A673 (cell line): Measurements from ENCODE around the gene STX8. TPM values are rescaled to one million over a fixed set of nuclear protein-coding genes. Genes with fewer than 3 reads are reported as not detected.

Experiments
- BruUV-seq: library from RNA; stranded (reverse); fragments of 400-500 nt; replicated peaks from 2 replicates; lab custom pipeline; 2021; lab: Mats Ljungman, UMichigan
- CTCF ChIA-PET: fragments of 300-600 bp; sonication (Branson Sonifier 250); formaldehyde crosslinking; loops from one replicate; lab custom pipeline; 2022; ENCODE audit warnings: antibody characterized with exemption; lab: Charles Lee
- POLR2A ChIA-PET: fragments of 300-600 bp; sonication (Branson Sonifier 250); formaldehyde crosslinking; loops from one replicate; lab custom pipeline; 2022; ENCODE audit warnings: antibody characterized with exemption; ENCODE audit not compliant: low non-redundant PET; lab: Charles Lee
- DNase-seq: peaks from one replicate; pipeline ENCODE4 v3.0.0-alpha.2; 2015; ENCODE audit warnings: low spot score
- H3K27ac ChIP-seq: fragments of 200-600 bp; sonication (generic); 2 replicates; pipeline ENCODE4 v1.5.1; 2016; ENCODE audit warnings: mixed run types, low read depth, mild to moderate bottlenecking, mixed read lengths, antibody characterized with exemption, low read length; ENCODE audit not compliant: poor library complexity, severe bottlenecking
- H3K27me3 ChIP-seq: fragments of 200-600 bp; sonication (generic); replicated peaks from 2 replicates; pipeline ENCODE4 v1.6.1; 2017; ENCODE audit warnings: mixed run types, low read depth, mild to moderate bottlenecking, mixed read lengths, antibody characterized with exemption, low read length; ENCODE audit not compliant: insufficient read depth, poor library complexity
- H3K36me3 ChIP-seq: fragments of 200-600 bp; sonication (generic); 2 replicates; pipeline ENCODE4 v1.6.1; 2016; ENCODE audit warnings: mixed run types, mild to moderate bottlenecking, mixed read lengths, antibody characterized with exemption, low read length; ENCODE audit not compliant: insufficient read depth, poor library complexity, severe bottlenecking
- H3K4me1 ChIP-seq: fragments of 200-600 bp; sonication (generic); 2 replicates; pipeline ENCODE4 v1.6.1; 2017; ENCODE audit warnings: mixed run types, mild to moderate bottlenecking, mixed read lengths, antibody characterized with exemption, low read length; ENCODE audit not compliant: insufficient read depth, poor library complexity, severe bottlenecking
- H3K4me3 ChIP-seq: fragments of 200-600 bp; sonication (generic); 2 replicates; pipeline ENCODE4 v1.5.1; 2016; ENCODE audit warnings: low read depth, mixed run types, mild to moderate bottlenecking, mixed read lengths, low read length; ENCODE audit not compliant: poor library complexity, severe bottlenecking
- H3K9me3 ChIP-seq: fragments of 200-600 bp; sonication (generic); 2 replicates; pipeline ENCODE4 v1.6.1; 2016; ENCODE audit warnings: mixed run types, low read depth, mild to moderate bottlenecking, mixed read lengths, antibody characterized with exemption, low read length; ENCODE audit not compliant: poor library complexity, severe bottlenecking
- CTCF ChIP-seq: fragments of 300-800, 200-600 bp; sonication (generic); conservative IDR thresholded peaks from 2 replicates; pipeline ENCODE4 v1.5.1; 2017; ENCODE audit warnings: low read depth, mild to moderate bottlenecking, antibody characterized with exemption, low read length, moderate library complexity, mixed read lengths
- EZH2 ChIP-seq: fragments of 200-600 bp; sonication (generic); IDR thresholded peaks from 2 replicates; pipeline ENCODE4 v1.6.1; 2017; ENCODE audit warnings: borderline replicate concordance, low read depth, mild to moderate bottlenecking, mixed read lengths, antibody characterized with exemption, low read length; ENCODE audit not compliant: poor library complexity, severe bottlenecking
- intact Hi-C: fragments of 100-400 bp; cut with micrococcal nuclease; formaldehyde crosslinking; loops from one replicate; pipeline ENCODE4 v1.10.0; 2022; ENCODE audit not compliant: unreplicated experiment
- total RNA-seq: library from RNA; stranded (reverse); gene quantifications from 2 replicates; pipeline ENCODE4 v1.2.3, GENCODE V29; 2021

STX8 gene
- total RNA-seq, 1 experiment from 2014 or later = 51.4 TPM

GRCh38 chr17:9266697-9267117 lies 308.9 kb downstream of the STX8 start:
- Histone ChIP-seq H3K9me3 (no peaks in the 10 kb centered on the region), H3K36me3 (no peaks in the 10 kb centered on the region), H3K4me3 (no peak overlapping the region), H3K27me3 (no peaks in the 10 kb centered on the region), H3K4me1 (no peaks in the 10 kb centered on the region), H3K27ac (no peak overlapping the region)
- intact Hi-C loops = no loop called here
- CTCF ChIA-PET = no interaction called here
- POLR2A ChIA-PET = no interaction called here
- no TSS peak for BruUV-seq
- no peak for DNase-seq
- TF ChIP-seq CTCF = no peak
- no peak for TF ChIP-seq EZH2

DNA sequence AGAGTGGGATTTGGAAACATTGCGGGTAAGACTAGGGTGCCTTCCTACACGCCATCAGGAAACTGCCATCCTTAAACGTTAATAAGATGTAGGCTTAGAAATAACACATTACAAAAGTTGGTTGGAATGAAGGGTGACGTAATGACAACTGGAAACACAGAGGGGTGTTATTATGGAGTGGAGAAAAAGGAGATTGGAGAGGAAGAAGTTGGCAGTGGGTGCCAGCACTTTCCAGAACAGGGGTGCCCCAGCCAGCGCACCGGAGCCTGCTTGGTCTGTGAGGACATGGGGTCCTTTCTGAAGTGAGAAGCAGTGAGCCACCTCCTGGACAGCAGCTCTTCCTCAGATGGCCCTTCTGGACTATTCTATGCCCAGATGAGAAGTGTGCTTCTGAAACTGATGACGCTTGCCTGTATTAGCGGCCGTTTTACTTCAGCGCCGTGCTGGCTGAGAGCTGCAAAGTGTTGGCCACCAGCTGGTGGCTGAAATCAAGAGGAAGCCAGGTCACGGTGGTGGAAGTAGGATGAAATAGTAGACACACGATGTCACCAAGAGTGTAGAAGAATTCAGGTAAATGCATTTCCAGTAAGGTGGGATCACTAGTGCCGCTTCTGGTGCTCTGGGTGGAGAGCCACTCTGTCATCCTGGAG lies 309.5 kb downstream of the STX8 start:
- Histone ChIP-seq H3K27me3 (no peaks in the 10 kb centered on the region), H3K4me3 (no peak overlapping the region), H3K4me1 (no peaks in the 10 kb centered on the region), H3K36me3 (no peaks in the 10 kb centered on the region), H3K9me3 (no peaks in the 10 kb centered on the region), H3K27ac (no peak overlapping the region)
- intact Hi-C loops = no loop called here
- no peak for DNase-seq
- TF ChIP-seq CTCF = no peak
- no peak for TF ChIP-seq EZH2
- ChIA-PET POLR2A (no interaction called here), CTCF (no interaction called here)
- BruUV-seq = no TSS peak

GRCh38 chr17:9261081-9262012 lies 314.3 kb downstream of the STX8 start:
- H3K9me3 ChIP-seq = no peaks in the 10 kb centered on the region
- no peak overlapping the region for H3K4me3 ChIP-seq
- TF ChIP-seq EZH2 (no peak), CTCF (no peak)
- ChIA-PET CTCF (no interaction called here), POLR2A (no interaction called here)
- no peaks in the 10 kb centered on the region for H3K27me3 ChIP-seq
- BruUV-seq = no TSS peak
- intact Hi-C loops = no loop called here
- DNase-seq = no peak
- H3K36me3 ChIP-seq = no peaks in the 10 kb centered on the region
- no peak overlapping the region for H3K27ac ChIP-seq
- H3K4me1 ChIP-seq = peaks cover 9% of the 10 kb centered on the region
